K562 (cell line): ENCODE measurements around the gene PRC1. TPM values are rescaled to one million over a fixed set of nuclear protein-coding genes. Genes with fewer than 3 reads are reported as not detected.

Experiments used
- BRCA1 ChIP-seq, 2 experiments: fragments of 450-650 bp in 1 of 2; sonication (generic) in 1 of 2; formaldehyde crosslinking in 1 of 2; IDR thresholded peaks; 2 replicates each; pipeline versions ENCODE4 v1.5.0 to v1.6.1; 2017 to 2020; ENCODE audit warnings: mild to moderate bottlenecking in 1 of 2, missing genetic modification reagents in 1 of 2
- MAFF ChIP-seq: IDR thresholded peaks from 2 replicates; pipeline ENCODE4 v1.6.1; 2012; ENCODE audit warnings: low read length, improper control_type of control experiment
- MXI1 ChIP-seq: IDR thresholded peaks from 2 replicates; pipeline ENCODE4 v1.6.1; 2011; ENCODE audit warnings: low read depth, mild to moderate bottlenecking, improper control_type of control experiment, low read length
- NBN ChIP-seq: fragments of 450-650 bp; IDR thresholded peaks from 2 replicates; pipeline ENCODE4 v1.6.1; 2016; ENCODE audit warnings: low read depth, mild to moderate bottlenecking
- NCOA1 ChIP-seq: fragments of 450-650 bp; IDR thresholded peaks from 2 replicates; pipeline ENCODE4 v1.6.1; 2016; ENCODE audit warnings: low read depth
- NFIC ChIP-seq: fragments of 450-650 bp; IDR thresholded peaks from 2 replicates; pipeline ENCODE4 v1.6.1; 2017; ENCODE audit warnings: mild to moderate bottlenecking, inconsistent platforms
- NONO ChIP-seq, 2 experiments: fragments of 200-400 bp in 1 of 2; fragments of 450-650 bp in 1 of 2; formaldehyde crosslinking in 1 of 2; IDR thresholded peaks; 2 replicates each; pipeline ENCODE4 v1.6.1; 2017; ENCODE audit warnings: low read depth in 2 of 2, mild to moderate bottlenecking in 2 of 2, moderate library complexity in 2 of 2, low read length in 1 of 2
- NRF1 ChIP-seq, 2 experiments: fragments of 450-650 bp; IDR thresholded peaks in 1 of 2; conservative IDR thresholded peaks in 1 of 2; 2 replicates each; pipeline ENCODE4 v1.6.1; 2014; ENCODE audit warnings: mild to moderate bottlenecking in 2 of 2
- POLR2B ChIP-seq: fragments of 450-650 bp; IDR thresholded peaks from 2 replicates; pipeline ENCODE4 v1.6.1; 2018; ENCODE audit warnings: low read depth; ENCODE audit not compliant: partially characterized antibody
- SFPQ ChIP-seq: fragments of 200-400 bp; formaldehyde crosslinking; IDR thresholded peaks from 2 replicates; pipeline ENCODE4 v1.6.1; 2017; ENCODE audit warnings: mild to moderate bottlenecking, low read depth, low read length, moderate library complexity
- SRSF7 ChIP-seq: fragments of 200-400 bp; formaldehyde crosslinking; optimal IDR thresholded peaks from 2 replicates; pipeline ENCODE3; 2017; ENCODE audit warnings: mild to moderate bottlenecking, low read depth, low read length
- THRAP3 ChIP-seq: fragments of 450-650 bp; IDR thresholded peaks from 2 replicates; pipeline ENCODE4 v1.6.1; 2016; ENCODE audit warnings: mild to moderate bottlenecking, inconsistent platforms, borderline replicate concordance
- XRCC3 ChIP-seq: fragments of 450-650 bp; IDR thresholded peaks from 2 replicates; pipeline ENCODE4 v1.6.1; 2017; ENCODE audit warnings: mild to moderate bottlenecking, moderate library complexity
- ZNF217 ChIP-seq: sonication (generic); formaldehyde crosslinking; IDR thresholded peaks from 2 replicates; pipeline ENCODE4 v1.8.0; 2022; ENCODE audit warnings: mild to moderate bottlenecking, missing genetic modification reagents
- ZNF354B ChIP-seq: fragments of 250-450 bp; sonication (Bioruptor Pico); IDR thresholded peaks from 2 replicates; pipeline ENCODE4 v1.4.0; 2020
- polyA plus RNA-seq, 8 experiments: library from polyadenylated mRNA; depleted of rRNA in 4 of 8; stranded (reverse) in 5 of 8; unstranded in 3 of 8; fragments of >200 nt; fragmentation: Nextera tagmentation in 2 of 8; fragmentation: Illumina TruSeq in 1 of 8; extraction: Ambion mirVana in 2 of 8; extraction: Trizol in 1 of 8; gene quantifications; 2 replicates each; pipeline versions ENCODE4 v1.2.1 to v1.2.3, GENCODE V29; 2011 to 2014; ENCODE audit warnings: inconsistent platforms in 1 of 8, missing spikeins in 1 of 8
- total RNA-seq, 7 experiments: library from RNA; depleted of rRNA in 6 of 7; stranded (reverse); fragments of >200 nt in 6 of 7; fragmentation: Illumina TruSeq in 2 of 7; extraction: Trizol in 2 of 7; gene quantifications; 2 replicates each; pipeline versions ENCODE4 v1.2.1 to v1.2.3, GENCODE V29; 2011 to 2021; ENCODE audit warnings: low replicate concordance in 1 of 7
- TF ChIP-seq, protein P1 (sequence below): sonication (generic); formaldehyde crosslinking; IDR thresholded peaks from 2 replicates; pipeline ENCODE4 v1.5.0; 2020; ENCODE audit warnings: missing genetic modification reagents
- TF ChIP-seq, protein P2 (sequence below), 2 experiments: fragments of 450-650 bp; IDR thresholded peaks; 2 replicates each; pipeline ENCODE4 v1.6.1; 2016; ENCODE audit warnings: mild to moderate bottlenecking in 2 of 2, borderline replicate concordance in 1 of 2, low read depth in 1 of 2, moderate library complexity in 1 of 2

Gene PRC1
- total and polyA plus RNA-seq, 9 of the 15 experiments (the other 6 are each of a cell fraction or from before 2014, with no cell fraction given): 156 to 391 (median 240) TPM

GRCh38 chr15:91022075-91022831 lies 27.9 kb upstream of the PRC1 start, which contains the start of gene VPS33B (continued):
- no peak for TF ChIP-seq MXI1
- no peak for TF ChIP-seq ZNF354B (CRISPR knock-in tag)
- TF ChIP-seq NRF1 (conservative IDR thresholded peaks at IDR 0.05 in 1 of 2, IDR thresholded peaks at IDR 0.05 in 1 of 2): peak; percentile 42 to 48; a peak in 2 of 4 replicates
- peak; percentile 64 for TF ChIP-seq POLR2B
- no peak for TF ChIP-seq NONO (IDR thresholded peaks at IDR 0.05; ENCODE audit: low read depth in 2 of 2, low read length in 1 of 2)
- no peak for TF ChIP-seq THRAP3
- TF ChIP-seq SFPQ: no peak
- TF ChIP-seq ZNF217 (CRISPR knock-in tag): no peak
- TF ChIP-seq NFIC: no peak; the same call in none of the 2 replicates
- TF ChIP-seq NBN: 0 out of 2 replicates have a peak, but pooled peaks have one; percentile 24
- TF ChIP-seq MAFF: no peak
- TF ChIP-seq, protein P1, sequence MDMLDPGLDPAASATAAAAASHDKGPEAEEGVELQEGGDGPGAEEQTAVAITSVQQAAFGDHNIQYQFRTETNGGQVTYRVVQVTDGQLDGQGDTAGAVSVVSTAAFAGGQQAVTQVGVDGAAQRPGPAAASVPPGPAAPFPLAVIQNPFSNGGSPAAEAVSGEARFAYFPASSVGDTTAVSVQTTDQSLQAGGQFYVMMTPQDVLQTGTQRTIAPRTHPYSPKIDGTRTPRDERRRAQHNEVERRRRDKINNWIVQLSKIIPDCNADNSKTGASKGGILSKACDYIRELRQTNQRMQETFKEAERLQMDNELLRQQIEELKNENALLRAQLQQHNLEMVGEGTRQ (CRISPR knock-in tag): no peak
- TF ChIP-seq XRCC3: no peak
- TF ChIP-seq SRSF7: no peak
- no peak for TF ChIP-seq BRCA1 (IDR thresholded peaks at IDR 0.05)
- TF ChIP-seq BRCA1 (CRISPR knock-in tag; IDR thresholded peaks at IDR 0.05): no peak
- TF ChIP-seq, protein P2, sequence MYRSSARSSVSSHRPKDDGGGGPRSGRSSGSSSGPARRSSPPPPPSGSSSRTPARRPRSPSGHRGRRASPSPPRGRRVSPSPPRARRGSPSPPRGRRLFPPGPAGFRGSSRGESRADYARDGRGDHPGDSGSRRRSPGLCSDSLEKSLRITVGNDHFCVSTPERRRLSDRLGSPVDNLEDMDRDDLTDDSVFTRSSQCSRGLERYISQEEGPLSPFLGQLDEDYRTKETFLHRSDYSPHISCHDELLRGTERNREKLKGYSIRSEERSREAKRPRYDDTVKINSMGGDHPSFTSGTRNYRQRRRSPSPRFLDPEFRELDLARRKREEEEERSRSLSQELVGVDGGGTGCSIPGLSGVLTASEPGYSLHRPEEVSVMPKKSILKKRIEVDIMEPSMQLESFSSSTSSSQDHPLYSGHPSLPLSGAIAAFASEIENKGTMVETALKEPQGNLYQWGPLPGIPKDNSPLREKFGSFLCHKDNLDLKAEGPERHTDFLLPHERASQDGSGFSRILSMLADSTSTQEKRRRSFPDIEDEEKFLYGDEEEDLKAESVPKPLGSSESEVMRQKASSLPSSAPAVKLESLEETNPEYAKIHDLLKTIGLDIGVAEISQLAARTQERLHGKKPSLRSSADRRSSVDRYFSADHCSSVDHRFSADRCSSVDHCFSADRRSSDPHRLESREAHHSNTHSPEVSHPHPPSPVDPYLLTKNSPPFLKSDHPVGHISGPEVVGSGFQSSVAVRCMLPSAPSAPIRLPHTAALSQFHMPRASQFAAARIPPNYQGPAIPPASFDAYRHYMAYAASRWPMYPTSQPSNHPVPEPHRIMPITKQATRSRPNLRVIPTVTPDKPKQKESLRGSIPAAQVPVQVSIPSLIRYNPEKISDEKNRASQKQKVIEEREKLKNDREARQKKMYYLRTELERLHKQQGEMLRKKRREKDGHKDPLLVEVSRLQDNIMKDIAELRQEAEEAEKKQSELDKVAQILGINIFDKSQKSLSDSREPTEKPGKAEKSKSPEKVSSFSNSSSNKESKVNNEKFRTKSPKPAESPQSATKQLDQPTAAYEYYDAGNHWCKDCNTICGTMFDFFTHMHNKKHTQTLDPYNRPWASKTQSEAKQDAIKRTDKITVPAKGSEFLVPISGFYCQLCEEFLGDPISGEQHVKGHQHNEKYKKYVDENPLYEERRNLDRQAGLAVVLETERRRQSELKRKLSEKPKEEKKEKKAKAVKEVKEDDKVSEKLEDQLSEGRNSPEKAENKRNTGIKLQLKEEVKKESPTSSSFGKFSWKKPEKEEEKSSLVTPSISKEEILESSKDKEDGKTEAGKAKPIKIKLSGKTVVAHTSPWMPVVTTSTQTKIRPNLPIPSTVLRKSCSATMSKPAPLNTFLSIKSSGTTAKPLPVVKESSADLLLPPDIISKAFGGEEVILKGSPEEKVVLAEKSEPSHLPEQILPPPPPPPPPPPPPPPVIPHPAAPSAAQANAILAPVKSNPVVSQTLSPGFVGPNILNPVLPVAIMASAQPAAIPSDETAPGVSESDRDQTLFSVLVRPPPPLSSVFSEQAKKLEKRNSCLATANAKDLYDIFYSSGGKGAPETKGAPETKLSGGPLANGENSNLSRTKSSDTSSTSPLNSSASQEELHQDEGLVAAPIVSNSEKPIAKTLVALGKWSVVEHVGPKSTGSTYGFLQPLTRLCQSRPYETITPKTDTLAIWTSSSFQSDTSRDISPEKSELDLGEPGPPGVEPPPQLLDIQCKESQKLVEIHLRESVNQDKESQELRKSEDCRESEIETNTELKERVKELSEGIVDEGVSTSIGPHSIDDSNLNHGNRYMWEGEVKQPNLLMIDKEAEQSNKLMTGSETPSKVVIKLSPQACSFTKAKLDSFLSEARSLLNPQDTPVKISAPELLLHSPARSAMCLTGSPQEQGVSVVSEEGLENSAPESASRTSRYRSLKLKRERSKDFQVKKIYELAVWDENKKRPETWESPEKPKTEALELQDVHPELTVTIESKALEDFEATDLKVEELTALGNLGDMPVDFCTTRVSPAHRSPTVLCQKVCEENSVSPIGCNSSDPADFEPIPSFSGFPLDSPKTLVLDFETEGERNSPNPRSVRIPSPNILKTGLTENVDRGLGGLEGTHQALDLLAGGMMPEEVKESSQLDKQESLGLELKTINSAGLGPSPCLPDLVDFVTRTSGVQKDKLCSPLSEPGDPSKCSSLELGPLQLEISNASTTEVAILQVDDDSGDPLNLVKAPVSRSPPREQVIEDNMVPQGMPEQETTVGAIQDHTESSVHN (IDR thresholded peaks at IDR 0.05; ENCODE audit: borderline replicate concordance in 1 of 2, low read depth in 1 of 2): no peak
- 0 out of 2 replicates have a peak, but pooled peaks have one; percentile 20 for TF ChIP-seq NCOA1
